HT1080 (cell line): ENCODE data around the gene DEF6. TPM values are rescaled to one million over a fixed set of nuclear protein-coding genes. Genes with fewer than 3 reads are reported as not detected.

Experiments
- DNase-seq: peaks from one replicate; pipeline ENCODE4 v3.0.0-alpha.2; 2015; ENCODE audit warnings: low read depth
- total RNA-seq: library from RNA; depleted of rRNA; stranded (reverse); fragments of >200 nt; shearing (Covaris generic); gene quantifications from 2 replicates; pipeline ENCODE4 v1.2.3, GENCODE V29; 2014; rRNA removed

DEF6 gene
- total RNA-seq, 1 experiment from 2014 or later, result 9.1 TPM

GRCh38 chr6:35370124-35370741 lies 72.6 kb downstream of the DEF6 start:
- peak; percentile 99 for DNase-seq

- DNase-seq, result no peak
Observed at GRCh38 chr6:35370785-35371493, 73.3 kb downstream of the DEF6 start.

Other genes starting within 250 kb of the DEF6 start
- gene TCP11, start 156.5 kb upstream of the DEF6 start, total RNA-seq, result 0.13 TPM in 1 of 2 replicates, not detected in the other
- gene SCUBE3, start 83.9 kb upstream of the DEF6 start, total RNA-seq, result 0.84 and 1.0 TPM in 2 replicates
- 11.6 and 14.0 TPM in 2 replicates for gene ZNF76, start 38.1 kb upstream of the DEF6 start, total RNA-seq
- gene PPARD, start 44.7 kb downstream of the DEF6 start, total RNA-seq, result 11.1 and 13.4 TPM in 2 replicates
- 15.5 and 16.0 TPM in 2 replicates for gene FANCE, start 154.5 kb downstream of the DEF6 start, total RNA-seq
- 2,516 and 3,111 TPM in 2 replicates for gene RPL10A, start 170.6 kb downstream of the DEF6 start, total RNA-seq
- 3.8 and 3.9 TPM in 2 replicates for gene TEAD3, start 199.3 kb downstream of the DEF6 start, total RNA-seq
- not detected in 2 replicates for gene TULP1, start 215.1 kb downstream of the DEF6 start, total RNA-seq